Measurements from ENCODE around the gene SDCBP2. TPM values are rescaled to one million over a fixed set of nuclear protein-coding genes. Genes with fewer than 3 reads are reported as not detected.

The SDCBP2 gene
- total RNA-seq, 2 donors from 2014 or later: 1.5 to 5.1 TPM

- no peak for DNase-seq
- H3K9me3 ChIP-seq (ENCODE audit: control insufficient read depth, low read length): no peaks in the 10 kb centered on the region
- no peak overlapping the region for H3K27ac ChIP-seq (ENCODE audit: low read depth, low read length)
- Mint-ChIP-seq H3K36me3 (ENCODE audit: low read depth) (peaks cover 55% of the 10 kb centered on the region), H3K4me1 (no peaks in the 10 kb centered on the region), H3K27me3 (ENCODE audit: insufficient read depth) (no peaks in the 10 kb centered on the region), H3K27ac (no peak overlapping the region), H3K9me3 (no peaks in the 10 kb centered on the region), H3K4me3 (no peak overlapping the region)
- H3K36me3 ChIP-seq (ENCODE audit: control insufficient read depth, insufficient read depth, low read length): peaks cover 49% of the 10 kb centered on the region
- no peaks in the 10 kb centered on the region for H3K27me3 ChIP-seq (ENCODE audit: control insufficient read depth, insufficient read depth, low read length, poor library complexity, severe bottlenecking)
- H3K4me3 ChIP-seq (ENCODE audit: low read length): no peak overlapping the region
- no peak overlapping the region for H3K9ac ChIP-seq (ENCODE audit: extremely low read depth, low read length, poor library complexity, severe bottlenecking)
- H3K4me1 ChIP-seq (ENCODE audit: control insufficient read depth, insufficient read depth, low read length): no peaks in the 10 kb centered on the region
- TF ChIP-seq, protein P1, sequence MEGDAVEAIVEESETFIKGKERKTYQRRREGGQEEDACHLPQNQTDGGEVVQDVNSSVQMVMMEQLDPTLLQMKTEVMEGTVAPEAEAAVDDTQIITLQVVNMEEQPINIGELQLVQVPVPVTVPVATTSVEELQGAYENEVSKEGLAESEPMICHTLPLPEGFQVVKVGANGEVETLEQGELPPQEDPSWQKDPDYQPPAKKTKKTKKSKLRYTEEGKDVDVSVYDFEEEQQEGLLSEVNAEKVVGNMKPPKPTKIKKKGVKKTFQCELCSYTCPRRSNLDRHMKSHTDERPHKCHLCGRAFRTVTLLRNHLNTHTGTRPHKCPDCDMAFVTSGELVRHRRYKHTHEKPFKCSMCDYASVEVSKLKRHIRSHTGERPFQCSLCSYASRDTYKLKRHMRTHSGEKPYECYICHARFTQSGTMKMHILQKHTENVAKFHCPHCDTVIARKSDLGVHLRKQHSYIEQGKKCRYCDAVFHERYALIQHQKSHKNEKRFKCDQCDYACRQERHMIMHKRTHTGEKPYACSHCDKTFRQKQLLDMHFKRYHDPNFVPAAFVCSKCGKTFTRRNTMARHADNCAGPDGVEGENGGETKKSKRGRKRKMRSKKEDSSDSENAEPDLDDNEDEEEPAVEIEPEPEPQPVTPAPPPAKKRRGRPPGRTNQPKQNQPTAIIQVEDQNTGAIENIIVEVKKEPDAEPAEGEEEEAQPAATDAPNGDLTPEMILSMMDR (conservative IDR thresholded peaks at IDR 0.05): no peak
- 97% methylated on average over 2 of the region's 2 CpGs; no CpG with 5 or more reads in 1 of the 2 experiments for WGBS, 2 experiments (ENCODE audit: insufficient coverage in 1 of 2, insufficient read length in 1 of 2)
Measured at GRCh38 chr20:1362484-1362883, 33.5 kb upstream of the SDCBP2 start.

GRCh38 chr20:1360094-1360846, 31.3 kb upstream of the SDCBP2 start:
- peaks cover 52% of the 10 kb centered on the region for H3K36me3 Mint-ChIP-seq (ENCODE audit: low read depth)

DNA sequence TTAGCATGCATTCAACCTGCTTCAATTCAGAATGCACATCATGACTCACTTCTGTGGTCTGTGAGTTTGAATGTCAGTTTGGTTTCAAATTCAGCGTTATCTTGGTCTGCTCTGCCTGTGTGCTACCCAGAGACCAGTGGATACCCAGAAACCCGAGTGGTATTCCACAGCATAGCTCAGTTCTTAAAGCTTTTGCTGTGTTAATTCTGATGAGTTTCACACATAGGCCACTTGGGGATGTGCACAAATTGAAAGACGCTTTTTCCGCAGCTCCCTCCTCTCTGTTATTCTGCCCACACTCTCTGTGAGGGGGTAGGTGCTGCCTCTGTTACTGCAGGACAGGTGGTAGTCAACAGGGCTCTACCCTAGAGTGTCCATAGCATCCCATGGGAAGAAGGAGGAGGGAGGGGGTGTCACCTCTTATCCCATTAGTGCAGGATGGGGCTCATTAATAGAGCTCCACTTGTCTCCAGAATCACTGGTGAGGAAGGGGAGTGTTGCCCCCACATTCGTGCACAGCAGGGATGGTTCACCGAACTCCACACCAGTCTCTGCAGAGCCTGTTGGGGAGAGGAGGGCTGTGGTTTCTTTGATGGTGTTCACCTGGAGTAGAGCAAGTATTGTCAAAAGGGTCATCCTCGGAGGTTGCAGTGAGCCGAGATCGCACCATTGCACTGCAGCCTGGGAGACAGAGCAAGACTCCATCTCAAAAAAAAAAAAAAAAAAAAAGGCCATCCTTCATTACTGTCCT, 29.2 kb upstream of the SDCBP2 start:
- Histone ChIP-seq H3K27ac (ENCODE audit: low read depth, low read length) (no peak overlapping the region), H3K9me3 (ENCODE audit: control insufficient read depth, low read length) (no peaks in the 10 kb centered on the region), H3K9ac (ENCODE audit: extremely low read depth, low read length, poor library complexity, severe bottlenecking) (no peak overlapping the region), H3K4me3 (ENCODE audit: low read length) (no peak overlapping the region), H3K4me1 (ENCODE audit: control insufficient read depth, insufficient read depth, low read length) (no peaks in the 10 kb centered on the region), H3K36me3 (ENCODE audit: control insufficient read depth, insufficient read depth, low read length) (peaks cover 50% of the 10 kb centered on the region), H3K27me3 (ENCODE audit: control insufficient read depth, insufficient read depth, low read length, poor library complexity, severe bottlenecking) (no peaks in the 10 kb centered on the region)
- DNase-seq: no peak
- Mint-ChIP-seq H3K27ac (no peak overlapping the region), H3K4me1 (no peaks in the 10 kb centered on the region), H3K27me3 (ENCODE audit: insufficient read depth) (no peaks in the 10 kb centered on the region), H3K4me3 (no peak overlapping the region), H3K9me3 (no peaks in the 10 kb centered on the region), H3K36me3 (ENCODE audit: low read depth) (peaks cover 66% of the 10 kb centered on the region)
- TF ChIP-seq, protein P1 (conservative IDR thresholded peaks at IDR 0.05): no peak
- 96 to 97% methylated on average over 4 to 9 of the region's 9 CpGs for WGBS, 2 experiments (ENCODE audit: insufficient coverage in 1 of 2, insufficient read length in 1 of 2)

More at GRCh38 chr20:1360094-1360846, 31.3 kb upstream of the SDCBP2 start:
- Mint-ChIP-seq H3K27ac (no peak overlapping the region), H3K9me3 (no peaks in the 10 kb centered on the region), H3K27me3 (ENCODE audit: insufficient read depth) (no peaks in the 10 kb centered on the region), H3K4me1 (no peaks in the 10 kb centered on the region), H3K4me3 (no peak overlapping the region)
- H3K36me3 ChIP-seq (ENCODE audit: control insufficient read depth, insufficient read depth, low read length): peaks cover 36% of the 10 kb centered on the region
- WGBS, 2 experiments (ENCODE audit: insufficient coverage in 1 of 2, insufficient read length in 1 of 2): 79 to 86% methylated on average over 4 to 7 of the region's 7 CpGs
- no peak overlapping the region for H3K4me3 ChIP-seq (ENCODE audit: low read length)
- TF ChIP-seq, protein P1 (conservative IDR thresholded peaks at IDR 0.05): peak; percentile 45
- no peak overlapping the region for H3K9ac ChIP-seq (ENCODE audit: extremely low read depth, low read length, poor library complexity, severe bottlenecking)
- DNase-seq: no peak
- H3K4me1 ChIP-seq (ENCODE audit: control insufficient read depth, insufficient read depth, low read length): no peaks in the 10 kb centered on the region
- no peaks in the 10 kb centered on the region for H3K9me3 ChIP-seq (ENCODE audit: control insufficient read depth, low read length)
- H3K27me3 ChIP-seq (ENCODE audit: control insufficient read depth, insufficient read depth, low read length, poor library complexity, severe bottlenecking): no peaks in the 10 kb centered on the region
- H3K27ac ChIP-seq (ENCODE audit: low read depth, low read length): no peak overlapping the region
